Epidermal melanocyte (primary cell): ENCODE measurements around the gene ADGRD2.

ENCODE experiments used
- DNase-seq: peaks from one replicate; pipeline ENCODE4 v3.0.0; 2011; ENCODE audit warnings: low spot score; ENCODE audit not compliant: insufficient read length

ADGRD2 gene

GRCh38 chr9:124478354-124478753 lies 28.1 kb downstream of the ADGRD2 start:
- no peak for DNase-seq

- DNase-seq, result no peak
These were observed 29.1 kb downstream of the ADGRD2 start for GRCh38 chr9:124479371-124479770.

DNA sequence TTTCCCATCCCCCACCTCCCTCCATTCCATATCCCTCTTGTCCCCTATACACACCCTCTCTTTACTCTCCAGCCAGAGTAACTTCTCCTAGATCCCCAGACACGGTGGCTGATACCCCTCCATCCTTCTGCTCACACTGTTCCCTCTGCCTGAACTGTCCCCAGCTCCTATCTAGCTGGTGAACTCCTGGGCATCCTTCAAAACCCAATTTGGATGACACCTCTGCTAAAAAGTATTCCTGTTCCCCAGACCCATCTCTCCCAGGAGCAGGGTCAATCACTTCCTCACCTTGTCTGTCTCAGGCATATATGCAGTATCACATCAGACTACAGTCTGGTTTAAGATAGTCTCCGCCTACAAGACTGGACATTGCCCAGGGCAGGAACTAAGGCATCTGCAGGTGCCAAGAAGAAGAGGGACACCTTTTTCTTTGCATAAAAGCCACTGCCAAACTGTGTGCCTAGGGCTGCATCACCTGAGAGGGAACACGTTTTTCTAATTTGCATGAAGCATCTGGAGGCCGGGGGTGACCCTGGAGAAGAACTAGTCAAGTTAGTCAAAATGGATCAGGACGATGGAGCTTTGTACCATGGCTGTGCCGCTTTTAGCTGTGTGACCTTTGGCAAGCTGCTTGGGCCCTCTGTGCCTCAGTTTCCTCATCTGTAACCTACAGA lies 29.8 kb downstream of the ADGRD2 start:
- no peak for DNase-seq

GRCh38 chr9:124480621-124480981 lies 30.4 kb downstream of the ADGRD2 start:
- DNase-seq, result no peak

DNA sequence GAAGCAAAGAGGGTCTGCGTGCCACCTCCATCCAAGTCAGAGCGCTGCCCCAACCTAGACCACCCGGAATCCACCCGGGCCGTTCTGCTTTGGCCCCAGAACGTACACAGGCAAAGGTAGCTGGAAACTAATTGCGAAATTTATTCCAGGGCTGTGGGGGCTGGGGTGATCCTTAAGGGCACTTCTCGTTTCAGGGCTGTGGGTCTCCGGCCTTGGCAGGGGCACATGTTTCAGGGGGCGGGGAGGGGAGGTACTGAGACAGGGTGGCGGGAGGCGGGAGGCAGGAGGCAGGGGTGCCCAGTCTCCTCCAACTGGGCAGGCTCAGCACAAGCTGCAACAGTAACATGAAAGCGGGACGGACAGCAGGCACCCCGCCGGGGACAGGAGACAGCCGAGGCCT lies 30.9 kb downstream of the ADGRD2 start:
- no peak for DNase-seq

DNA sequence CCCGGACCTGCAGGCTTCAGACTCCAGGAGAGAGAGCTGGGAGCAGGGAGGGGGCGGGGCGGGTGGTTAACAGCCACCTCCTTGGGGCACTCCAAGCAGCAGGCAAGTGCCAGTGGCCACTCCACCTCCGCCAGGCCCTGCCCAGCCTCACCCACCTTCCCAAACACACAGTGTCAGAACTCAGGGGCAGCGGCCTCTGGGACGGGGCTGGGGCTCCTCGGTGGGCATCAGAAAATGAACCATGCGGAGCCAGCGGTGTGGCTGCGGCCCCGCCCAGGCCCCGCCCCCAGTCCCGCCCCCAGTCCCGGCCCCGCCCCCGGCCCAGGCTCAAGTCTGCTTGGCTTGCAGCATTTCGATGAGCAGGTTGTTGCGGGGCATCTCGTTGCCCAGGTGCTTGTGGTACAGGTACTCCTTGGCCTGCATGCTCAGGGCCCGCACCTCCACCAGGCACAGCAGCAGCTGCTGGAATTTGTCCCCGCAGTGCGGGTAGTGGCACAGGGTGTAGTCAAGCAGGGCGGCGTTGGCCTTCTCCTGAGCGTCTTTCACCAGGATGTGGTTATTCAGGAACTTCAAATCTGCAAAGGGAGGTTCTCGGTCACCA lies 32.3 kb downstream of the ADGRD2 start:
- DNase-seq, result no peak

DNA sequence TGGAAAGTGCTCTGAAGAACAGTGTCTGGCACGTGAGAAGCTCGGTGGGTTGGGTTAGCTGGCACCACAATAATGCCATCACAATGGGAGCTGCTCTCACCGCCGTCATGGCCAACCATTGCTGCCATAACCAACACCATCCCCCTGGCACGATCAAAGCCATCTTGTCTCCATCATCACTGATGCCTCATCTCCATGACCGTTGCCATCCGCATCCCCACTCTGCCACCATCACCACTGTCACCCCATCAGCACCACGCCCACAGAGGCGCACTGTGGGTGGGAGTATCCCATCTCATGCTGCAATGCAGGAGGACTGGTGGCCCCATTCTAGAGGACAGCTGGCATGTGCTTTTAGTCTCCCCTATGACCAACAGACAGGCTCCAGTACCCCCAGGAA lies 33.2 kb downstream of the ADGRD2 start:
- DNase-seq, result no peak

DNA sequence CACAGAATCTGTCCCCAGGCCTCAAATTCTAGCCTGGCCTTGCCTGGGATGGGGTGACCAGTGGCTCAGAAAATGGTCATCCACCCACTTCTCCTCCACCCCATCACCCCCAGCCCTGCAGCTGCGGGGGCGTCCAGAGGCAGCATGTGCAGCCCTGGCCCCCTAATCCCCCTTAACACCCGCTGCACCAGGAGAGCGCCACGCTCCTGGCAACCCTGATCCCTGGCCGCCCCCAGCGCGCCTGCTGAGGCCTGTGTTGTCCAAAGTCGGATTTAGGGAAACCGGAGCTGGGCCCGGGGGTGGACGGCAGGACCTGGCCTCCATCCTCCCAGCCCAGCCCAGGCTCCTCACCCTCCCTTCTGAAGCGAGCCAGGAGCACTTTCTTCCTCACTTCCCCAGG lies 35.0 kb downstream of the ADGRD2 start:
- no peak for DNase-seq

GRCh38 chr9:124485936-124486335 lies 35.7 kb downstream of the ADGRD2 start:
- no peak for DNase-seq

- no peak for DNase-seq
These were observed 36.6 kb downstream of the ADGRD2 start for GRCh38 chr9:124486778-124487259.

- no peak for DNase-seq
These were observed 37.3 kb downstream of the ADGRD2 start for GRCh38 chr9:124487260-124488182.

DNA sequence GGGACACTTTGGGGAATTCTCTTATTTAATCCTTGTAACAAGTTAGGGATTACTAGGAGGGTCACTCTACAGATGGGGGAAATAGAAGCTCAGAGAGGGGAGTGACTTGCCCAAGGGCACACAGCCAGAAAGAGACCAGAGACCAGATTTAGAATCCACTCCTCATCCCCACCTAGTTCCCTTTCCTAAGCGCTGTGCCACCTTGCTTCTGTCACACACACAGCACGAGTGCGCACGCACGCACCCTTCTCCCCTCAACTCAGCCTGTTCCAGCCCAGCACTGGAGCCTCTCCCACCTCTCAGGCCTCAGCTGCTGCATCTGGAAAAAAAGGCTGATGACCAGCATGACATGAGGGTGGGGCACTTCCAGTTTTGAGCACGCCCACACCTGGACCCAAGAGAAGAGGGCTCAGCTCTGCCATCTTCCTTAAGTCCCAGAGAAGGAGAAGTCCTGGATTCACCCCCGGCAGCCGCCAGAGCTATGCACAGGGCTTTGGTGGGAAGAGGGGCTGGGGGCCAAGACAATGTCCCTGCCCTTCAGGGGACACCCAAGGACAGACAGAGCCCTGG lies 38.5 kb downstream of the ADGRD2 start:
- DNase-seq, result no peak

- no peak for DNase-seq
These were observed 39.0 kb downstream of the ADGRD2 start for GRCh38 chr9:124489222-124489621.

- no peak for DNase-seq
These were observed 39.8 kb downstream of the ADGRD2 start for GRCh38 chr9:124490004-124490403.

DNA sequence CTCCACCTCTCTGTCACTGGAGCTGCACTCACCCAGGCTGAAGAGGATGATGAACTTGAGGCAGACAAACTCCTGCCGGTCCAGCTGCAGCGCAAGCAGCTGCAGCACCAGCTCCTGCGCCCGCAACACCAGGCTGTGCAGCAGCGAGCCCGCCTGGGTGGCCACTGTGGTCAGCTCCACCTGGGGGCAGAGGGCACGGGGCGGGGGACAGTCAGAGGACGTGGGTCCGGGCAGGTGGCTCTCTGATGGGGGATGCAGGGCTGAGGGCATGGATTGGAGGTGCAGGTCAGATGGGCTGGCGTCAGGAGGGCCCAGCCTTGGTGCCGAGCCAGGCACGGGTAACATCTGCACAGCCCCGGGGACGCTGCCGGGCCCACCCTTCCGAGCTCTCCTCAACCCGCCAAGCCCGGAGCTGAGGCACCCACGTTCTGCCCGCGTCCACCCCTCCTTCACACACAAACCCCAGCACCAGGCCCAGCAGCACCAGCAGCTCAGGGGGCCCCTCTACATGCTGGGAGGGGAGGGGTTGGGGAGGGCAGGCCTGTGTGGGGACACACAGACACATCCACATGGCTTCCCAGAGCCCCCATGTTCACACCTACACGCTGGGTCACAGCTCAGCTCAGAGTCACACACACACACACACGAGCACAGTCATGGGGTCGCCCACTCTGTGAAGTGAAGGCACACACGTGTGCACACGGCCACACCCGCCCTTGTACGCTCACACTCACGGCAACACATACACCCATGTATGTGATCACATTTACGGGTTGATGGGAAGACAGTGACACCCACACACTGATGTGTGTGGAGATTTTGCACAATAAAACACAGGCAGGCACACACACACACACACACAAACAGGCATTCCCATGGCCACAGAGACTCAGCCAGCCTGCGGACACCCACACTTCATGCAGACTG lies 41.1 kb downstream of the ADGRD2 start:
- no peak for DNase-seq

DNA sequence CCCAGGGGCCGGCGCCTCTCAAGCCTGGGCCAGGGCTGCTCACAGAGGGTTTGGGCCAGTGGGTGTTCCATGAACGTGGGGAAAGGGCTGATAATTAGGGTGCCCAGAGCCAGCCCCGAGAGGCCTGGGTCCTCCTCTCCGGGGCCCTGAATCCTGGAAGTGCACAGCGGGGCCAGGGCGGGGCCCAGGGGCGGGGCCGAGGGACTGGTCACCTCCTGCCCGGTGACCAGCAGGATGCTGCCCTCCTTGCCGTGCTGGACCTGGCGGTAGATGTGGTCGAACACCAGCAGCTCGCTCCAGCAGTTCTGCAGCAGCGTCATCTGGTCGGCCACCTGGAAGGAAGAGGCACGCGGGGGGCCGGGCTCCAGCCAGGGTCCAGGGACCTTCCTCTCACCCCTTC lies 42.6 kb downstream of the ADGRD2 start:
- no peak for DNase-seq

DNA sequence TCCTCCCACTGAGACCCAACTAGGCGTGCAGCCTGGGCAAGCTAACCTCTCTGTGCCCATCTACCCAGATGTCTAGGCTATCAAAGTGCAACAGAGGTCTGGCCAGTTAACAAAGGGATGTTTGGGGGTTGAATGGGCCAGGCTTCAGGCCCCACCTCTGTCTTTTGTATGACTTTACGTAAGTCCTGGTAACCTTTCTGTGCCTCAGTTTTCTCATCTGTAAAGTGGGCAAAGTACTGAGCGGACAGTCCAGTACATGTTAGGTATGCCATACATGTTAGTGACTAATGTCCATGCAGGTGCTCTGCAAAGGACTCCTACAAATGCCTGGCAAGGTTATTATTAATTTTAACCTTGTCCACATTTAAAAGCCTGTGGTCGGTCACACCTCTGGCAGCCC lies 43.0 kb downstream of the ADGRD2 start:
- DNase-seq, result no peak

DNA sequence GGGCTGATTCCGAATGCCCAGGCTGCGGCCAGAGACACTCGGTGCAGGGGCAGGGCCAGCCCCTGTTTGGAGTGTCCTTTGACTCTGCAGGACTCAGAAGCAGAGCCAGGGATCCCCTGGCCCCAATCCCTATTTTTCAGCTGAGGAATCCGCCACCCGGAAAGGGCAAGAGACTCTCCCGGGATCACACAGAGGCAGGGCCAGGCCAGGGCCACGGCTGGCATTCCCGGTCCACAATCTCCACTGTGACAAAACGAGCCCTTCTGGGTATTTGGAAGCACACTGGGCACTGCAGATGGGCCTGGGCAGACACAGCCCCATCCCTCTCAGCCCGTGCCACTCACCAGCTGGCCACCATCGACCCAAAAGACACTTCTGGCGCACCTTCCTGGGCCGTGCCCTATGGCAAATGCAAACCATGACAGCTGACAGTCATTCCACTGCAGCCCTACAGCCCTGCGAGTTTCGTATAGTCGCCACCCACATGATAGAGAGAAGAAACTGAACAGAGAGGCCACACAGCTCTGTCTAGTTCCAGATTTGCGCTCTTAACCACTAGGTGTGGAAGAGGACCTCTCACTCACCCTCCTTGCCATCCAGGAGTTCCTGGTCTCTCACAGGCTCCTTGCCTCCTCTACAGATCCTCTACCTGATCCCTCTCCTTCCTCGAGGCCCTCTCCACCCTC lies 43.7 kb downstream of the ADGRD2 start:
- DNase-seq, result no peak

GRCh38 chr9:124495126-124496074 lies 45.1 kb downstream of the ADGRD2 start:
- DNase-seq, result no peak
